ENCODE measurements around the gene SPATA32.

Gene SPATA32

DNA sequence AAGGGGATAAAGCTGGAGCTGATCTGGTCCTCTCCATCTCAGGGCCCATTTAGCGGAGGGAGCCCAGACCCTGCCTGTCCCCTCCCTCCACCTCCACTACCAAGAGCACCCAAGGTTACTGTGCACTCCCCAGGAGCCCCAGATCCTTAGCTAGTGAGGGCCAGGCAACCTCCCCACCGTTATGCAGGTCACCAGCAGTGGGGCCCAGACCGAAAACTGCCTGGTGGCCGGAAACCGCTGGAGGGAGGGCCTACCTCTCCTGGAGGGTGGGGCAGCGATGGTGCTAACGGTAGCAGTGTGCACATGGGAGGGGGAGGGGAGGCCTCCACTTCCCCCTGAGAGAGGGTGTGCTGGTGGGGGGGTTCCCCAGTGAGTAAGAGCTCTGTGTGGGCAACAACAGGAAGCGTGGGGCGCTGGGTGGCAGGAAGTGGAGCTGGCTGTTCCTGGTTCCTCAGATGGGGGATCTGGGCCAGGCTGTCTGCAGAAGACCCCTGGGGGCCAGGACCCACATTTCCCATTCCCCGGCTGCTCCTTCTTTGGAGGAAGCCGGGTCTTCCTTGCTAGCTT, 35.8 kb downstream of the SPATA32 start:
- Histone ChIP-seq H3K9ac (ENCODE audit: low read depth, low read length) (no peak overlapping the region), H3K4me3 (ENCODE audit: low read length) (no peak overlapping the region), H3K27me3 (ENCODE audit: insufficient read depth, low read length) (peaks cover 29% of the 10 kb centered on the region), H3K27ac (ENCODE audit: low read depth, low read length) (no peak overlapping the region), H3K36me3 (ENCODE audit: insufficient read depth, low read length) (no peaks in the 10 kb centered on the region), H3K4me1 (ENCODE audit: insufficient read depth, low read length) (peaks cover 22% of the 10 kb centered on the region), H3K9me3 (ENCODE audit: insufficient read depth, low read depth, low read length) (no peaks in the 10 kb centered on the region)
- 63% methylated on average over 11 of the region's 11 CpGs for WGBS

DNA sequence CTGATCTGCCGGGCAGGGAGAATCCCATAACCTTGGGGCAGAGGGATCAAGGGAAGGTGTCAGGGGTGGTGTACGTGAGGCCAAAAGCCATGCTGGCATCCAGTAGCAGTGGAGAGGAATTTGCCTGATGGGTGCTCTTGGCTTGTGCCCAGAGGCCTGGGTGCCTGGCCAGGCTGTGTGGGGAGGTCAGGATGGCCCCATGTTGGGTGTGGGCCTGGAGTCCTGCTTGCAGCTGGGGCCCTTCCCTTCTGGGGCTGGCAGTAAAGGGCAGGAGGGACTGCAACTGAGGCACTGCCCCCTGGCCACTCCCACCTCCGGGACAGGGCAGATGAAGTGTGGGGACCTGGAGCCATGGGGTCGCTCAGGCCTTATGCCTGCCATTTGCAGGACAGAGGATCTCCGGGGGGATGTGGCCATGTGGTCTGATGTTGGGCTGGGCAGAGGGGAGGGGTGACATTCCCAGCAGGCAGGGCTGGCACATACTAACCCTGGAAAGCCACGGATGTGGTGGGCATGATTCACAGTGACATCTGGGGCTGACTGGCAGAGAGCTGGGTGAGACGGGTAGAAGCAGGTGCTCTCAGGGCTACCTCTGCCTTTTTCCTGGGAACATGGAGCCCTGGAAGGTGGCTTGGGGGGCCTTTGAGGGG, 36.7 kb downstream of the SPATA32 start:
- no peak overlapping the region for H3K4me3 ChIP-seq (ENCODE audit: low read length)
- 79% methylated on average over 7 of the region's 7 CpGs for WGBS

DNA sequence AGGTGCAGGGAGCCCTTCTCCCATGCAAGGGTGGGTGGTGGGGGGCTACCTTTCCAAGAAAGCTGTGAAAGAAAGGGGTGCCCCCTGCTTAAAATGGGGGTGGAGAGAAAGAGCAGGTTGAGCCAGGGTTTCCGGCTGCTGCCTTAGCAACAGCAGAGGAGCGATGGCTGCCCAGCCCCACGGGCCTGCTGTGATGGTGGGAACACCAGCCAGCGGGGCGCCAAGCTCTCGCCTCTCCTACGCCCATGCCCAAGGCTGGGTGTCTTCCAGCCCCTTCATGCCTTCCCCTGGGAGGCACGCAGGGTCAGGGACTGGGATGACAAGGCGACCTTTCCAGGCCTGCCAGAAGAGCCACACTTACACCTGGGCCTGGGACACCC, 37.2 kb downstream of the SPATA32 start:
- H3K4me1 ChIP-seq (ENCODE audit: insufficient read depth, low read length): peaks cover 20% of the 10 kb centered on the region
- peaks cover 42% of the 10 kb centered on the region for H3K27me3 ChIP-seq (ENCODE audit: insufficient read depth, low read length)
- H3K9me3 ChIP-seq (ENCODE audit: insufficient read depth, low read depth, low read length): no peaks in the 10 kb centered on the region
- 92% methylated on average over 9 of the region's 9 CpGs for WGBS
- H3K9ac ChIP-seq (ENCODE audit: low read depth, low read length): no peak overlapping the region
- no peaks in the 10 kb centered on the region for H3K36me3 ChIP-seq (ENCODE audit: insufficient read depth, low read length)
- no peak overlapping the region for H3K27ac ChIP-seq (ENCODE audit: low read depth, low read length)
- H3K4me3 ChIP-seq (ENCODE audit: low read length): no peak overlapping the region

More for the DNA sequence above, 36.7 kb downstream of the SPATA32 start:
- Histone ChIP-seq H3K36me3 (ENCODE audit: insufficient read depth, low read length) (no peaks in the 10 kb centered on the region), H3K27me3 (ENCODE audit: insufficient read depth, low read length) (peaks cover 37% of the 10 kb centered on the region), H3K27ac (ENCODE audit: low read depth, low read length) (no peak overlapping the region), H3K9me3 (ENCODE audit: insufficient read depth, low read depth, low read length) (no peaks in the 10 kb centered on the region), H3K4me1 (ENCODE audit: insufficient read depth, low read length) (peaks cover 20% of the 10 kb centered on the region), H3K9ac (ENCODE audit: low read depth, low read length) (no peak overlapping the region)

DNA sequence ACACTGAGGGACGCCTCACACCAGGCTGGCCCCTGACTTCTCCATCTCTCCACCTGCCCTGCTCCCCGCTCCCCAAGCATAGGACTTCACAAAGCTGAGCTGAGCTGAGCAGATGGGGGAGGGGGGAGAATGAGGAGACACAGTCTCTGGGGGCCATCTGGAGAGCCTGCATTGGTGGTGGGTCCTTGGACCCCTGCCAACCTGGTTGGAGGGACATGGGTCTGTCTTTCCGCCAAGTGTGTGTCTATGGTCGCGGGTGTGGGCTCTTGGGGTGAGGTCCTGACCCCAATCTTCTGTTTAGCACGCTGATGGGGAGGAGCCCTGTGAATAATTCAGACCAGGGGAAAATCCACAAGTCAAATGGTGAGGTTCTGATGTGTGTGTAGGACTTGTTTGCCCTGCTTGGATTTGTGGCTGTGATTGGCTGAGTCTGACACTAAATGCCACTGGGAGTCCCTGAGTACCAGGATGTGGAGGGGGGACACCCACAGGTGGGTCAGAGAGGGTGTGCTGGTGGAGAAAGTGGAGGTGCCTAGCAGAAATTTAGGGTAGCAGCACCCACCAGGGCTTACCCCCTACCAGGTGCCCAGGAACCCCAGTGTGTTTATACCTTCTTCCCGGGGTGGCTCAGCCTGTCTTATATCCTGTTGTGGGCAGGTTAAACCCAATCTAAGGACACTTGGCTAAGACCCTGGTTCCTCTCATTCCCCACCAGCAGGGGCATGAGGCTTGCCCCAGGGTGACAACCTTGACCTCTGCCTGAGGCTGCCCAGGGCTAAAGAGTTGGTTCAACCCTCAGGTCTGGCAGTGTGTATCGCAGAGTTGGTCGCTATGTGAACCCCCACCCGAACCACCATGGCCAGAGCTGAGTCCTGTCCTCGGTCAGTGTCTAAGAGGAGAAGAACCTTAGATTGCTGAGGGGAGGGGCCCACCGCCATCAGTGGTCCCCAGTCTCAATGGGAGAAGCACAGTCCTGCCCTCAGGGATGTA, 38.1 kb downstream of the SPATA32 start:
- WGBS: 93% methylated on average over 12 of the region's 12 CpGs
- Histone ChIP-seq H3K27ac (ENCODE audit: low read depth, low read length) (no peak overlapping the region), H3K4me1 (ENCODE audit: insufficient read depth, low read length) (peaks cover 13% of the 10 kb centered on the region), H3K36me3 (ENCODE audit: insufficient read depth, low read length) (no peaks in the 10 kb centered on the region), H3K9me3 (ENCODE audit: insufficient read depth, low read depth, low read length) (no peaks in the 10 kb centered on the region), H3K9ac (ENCODE audit: low read depth, low read length) (no peak overlapping the region), H3K27me3 (ENCODE audit: insufficient read depth, low read length) (peaks cover 50% of the 10 kb centered on the region), H3K4me3 (ENCODE audit: low read length) (no peak overlapping the region)

DNA sequence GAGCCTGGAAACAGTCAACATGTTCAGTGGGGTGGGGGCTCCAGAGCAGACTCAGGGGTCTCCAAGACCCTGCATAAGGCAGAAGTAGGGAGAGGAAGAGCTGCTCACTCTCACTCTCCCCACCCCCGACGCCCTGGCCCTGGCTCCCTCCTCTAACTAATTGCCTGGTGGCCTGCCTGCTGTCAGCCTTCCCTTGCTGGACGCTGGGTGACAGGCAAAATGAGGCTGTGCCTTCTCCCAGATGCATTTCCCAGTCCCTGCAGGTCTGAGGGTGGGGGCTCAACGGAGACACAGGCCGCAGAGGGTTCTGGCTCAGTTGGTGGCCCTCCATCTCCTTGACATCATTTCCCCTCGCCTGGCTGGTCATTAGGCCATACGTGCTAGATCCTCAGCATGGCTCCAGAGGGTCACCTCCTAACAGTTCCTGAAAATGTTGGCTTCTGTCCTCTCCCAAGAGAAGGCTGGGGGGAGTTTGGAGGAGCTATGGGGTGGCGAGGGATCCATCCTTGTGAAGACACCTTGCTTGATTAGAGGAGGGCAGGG, 38.8 kb downstream of the SPATA32 start:
- Histone ChIP-seq H3K27me3 (ENCODE audit: insufficient read depth, low read length) (peaks cover 50% of the 10 kb centered on the region), H3K27ac (ENCODE audit: low read depth, low read length) (no peak overlapping the region), H3K4me1 (ENCODE audit: insufficient read depth, low read length) (peaks cover 6% of the 10 kb centered on the region; the same call in 1 of the 2 replicates), H3K4me3 (ENCODE audit: low read length) (peak overlapping the region; percentile 61; the same call in 1 of the 2 replicates), H3K36me3 (ENCODE audit: insufficient read depth, low read length) (no peaks in the 10 kb centered on the region), H3K9me3 (ENCODE audit: insufficient read depth, low read depth, low read length) (no peaks in the 10 kb centered on the region), H3K9ac (ENCODE audit: low read depth, low read length) (no peak overlapping the region)
- WGBS: 52% methylated on average over 8 of the region's 8 CpGs

DNA sequence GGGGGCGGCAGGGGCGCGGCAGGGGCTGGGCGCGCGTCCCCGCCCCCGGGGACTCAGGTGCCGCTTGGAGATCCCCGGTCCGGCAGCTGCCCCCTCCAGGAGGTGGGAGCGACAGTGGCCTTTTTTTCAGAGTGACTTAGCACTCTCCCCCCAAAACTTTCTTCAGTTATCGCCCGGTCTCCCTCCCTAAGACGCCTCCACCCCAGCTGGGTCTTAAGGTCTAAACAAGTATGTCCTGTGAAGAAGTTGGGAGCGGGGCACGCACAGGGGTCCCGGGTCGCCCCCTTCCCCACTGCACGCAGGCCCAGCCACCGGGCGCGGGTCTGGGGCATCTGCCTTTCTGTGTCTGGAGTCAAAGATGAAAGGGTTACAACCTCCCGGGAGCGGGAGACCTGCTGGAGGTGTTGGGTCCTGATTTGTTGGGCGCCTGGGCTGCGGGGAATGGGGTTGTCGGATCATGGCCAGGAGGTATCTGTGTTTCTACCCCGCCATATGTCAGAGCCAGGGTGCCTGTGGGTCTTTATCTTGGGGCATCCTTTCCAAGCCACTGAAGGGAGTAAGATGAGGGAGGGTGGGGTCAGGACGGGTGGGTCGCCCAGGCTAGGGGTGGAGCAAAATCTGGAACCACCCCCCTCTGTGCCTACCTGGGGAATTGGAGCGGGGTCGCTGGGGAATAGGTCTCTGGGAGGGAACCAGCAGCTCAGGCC, 39.5 kb downstream of the SPATA32 start:
- peak overlapping the region; percentile 61 for H3K4me3 ChIP-seq (ENCODE audit: low read length)
- H3K27me3 ChIP-seq (ENCODE audit: insufficient read depth, low read length): peaks cover 50% of the 10 kb centered on the region
- 3% methylated on average over 31 of the region's 33 CpGs for WGBS
- H3K4me1 ChIP-seq (ENCODE audit: insufficient read depth, low read length): peaks cover 5% of the 10 kb centered on the region; the same call in 1 of the 2 replicates
- H3K36me3 ChIP-seq (ENCODE audit: insufficient read depth, low read length): no peaks in the 10 kb centered on the region
- no peaks in the 10 kb centered on the region for H3K9me3 ChIP-seq (ENCODE audit: insufficient read depth, low read depth, low read length)
- no peak overlapping the region for H3K9ac ChIP-seq (ENCODE audit: low read depth, low read length)
- no peak overlapping the region for H3K27ac ChIP-seq (ENCODE audit: low read depth, low read length)

DNA sequence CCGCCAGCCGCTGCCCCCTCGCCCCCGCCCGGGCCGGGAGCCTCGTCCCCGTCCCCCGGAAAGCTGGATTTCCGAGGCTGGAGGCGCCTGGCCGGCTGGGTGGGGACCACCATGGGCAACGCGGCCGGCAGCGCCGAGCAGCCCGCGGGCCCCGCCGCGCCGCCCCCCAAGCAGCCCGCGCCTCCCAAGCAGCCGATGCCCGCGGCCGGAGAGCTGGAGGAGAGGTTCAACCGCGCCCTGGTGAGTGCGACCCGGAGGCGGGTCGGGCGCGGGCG, 39.9 kb downstream of the SPATA32 start:
- Histone ChIP-seq H3K4me1 (ENCODE audit: insufficient read depth, low read length) (peaks cover 5% of the 10 kb centered on the region; the same call in 1 of the 2 replicates), H3K36me3 (ENCODE audit: insufficient read depth, low read length) (no peaks in the 10 kb centered on the region), H3K4me3 (ENCODE audit: low read length) (peak overlapping the region; percentile 61), H3K27me3 (ENCODE audit: insufficient read depth, low read length) (peaks cover 50% of the 10 kb centered on the region), H3K27ac (ENCODE audit: low read depth, low read length) (no peak overlapping the region), H3K9me3 (ENCODE audit: insufficient read depth, low read depth, low read length) (no peaks in the 10 kb centered on the region), H3K9ac (ENCODE audit: low read depth, low read length) (no peak overlapping the region)
- under 1% methylated on average over 38 of the region's 38 CpGs for WGBS

DNA sequence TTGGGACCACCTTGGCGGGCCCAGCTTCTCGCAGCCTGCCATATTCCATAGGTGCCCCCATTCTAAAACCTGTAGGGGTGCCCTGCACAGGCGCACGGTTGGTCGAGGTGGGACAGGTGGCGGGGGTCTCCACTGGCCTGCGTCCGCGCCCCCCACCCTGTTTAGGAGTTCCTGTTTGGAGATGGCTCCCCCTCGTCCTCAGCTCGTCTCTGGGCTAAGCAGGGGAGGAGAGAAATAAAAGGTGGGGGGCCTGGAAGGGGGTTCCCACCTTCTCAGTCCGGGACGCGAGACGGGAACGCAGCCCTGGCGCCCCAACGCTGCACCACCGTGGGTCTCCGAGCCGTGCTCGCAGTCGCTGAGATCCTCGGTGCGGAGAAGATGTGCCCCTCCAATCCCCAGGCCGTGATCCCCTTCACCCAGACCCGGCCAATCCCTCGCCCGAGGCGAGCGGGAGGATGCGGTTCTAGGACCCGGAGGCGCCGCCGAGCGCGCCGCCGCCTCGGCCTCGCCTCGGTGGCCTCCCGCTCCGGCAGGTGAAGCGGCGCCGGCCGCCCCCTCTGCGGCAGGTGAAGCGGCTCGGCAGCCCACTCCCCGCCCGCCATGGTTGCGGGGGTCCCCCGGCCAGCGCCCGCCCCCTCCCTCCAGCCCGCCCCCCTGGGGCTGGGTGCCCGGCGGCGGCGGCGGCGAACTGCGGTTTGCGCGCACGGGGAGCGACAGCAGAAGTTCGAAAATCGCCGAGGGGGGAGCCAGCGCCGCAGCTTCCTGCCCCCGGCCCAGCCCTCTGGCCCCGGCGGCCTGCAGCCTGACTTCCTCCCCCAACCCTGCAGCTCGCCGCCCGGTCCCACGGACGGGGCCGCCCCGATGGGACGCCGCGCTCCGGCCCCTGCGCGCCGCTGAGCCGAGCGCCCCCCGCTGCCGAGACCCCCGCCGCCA, 40.5 kb downstream of the SPATA32 start, which contains the start of gene FMNL1:
FMNL1 (plus strand) TSS at position 805 of the 933 bp plus-strand sequence. CDS start 240 bp downstream, outside the sequence.
- H3K9ac ChIP-seq (ENCODE audit: low read depth, low read length): peak within 1 kb of the TSS; percentile 37; the same call in 1 of the 2 replicates
- peaks cover 50% of the 10 kb centered on the region for H3K27me3 ChIP-seq (ENCODE audit: insufficient read depth, low read length)
- no peaks in the 10 kb centered on the region for H3K9me3 ChIP-seq (ENCODE audit: insufficient read depth, low read depth, low read length)
- 4% methylated on average over 97 of the region's 98 CpGs for WGBS
- peaks cover 5% of the 10 kb centered on the region; the same call in 1 of the 2 replicates for H3K4me1 ChIP-seq (ENCODE audit: insufficient read depth, low read length)
- H3K36me3 ChIP-seq (ENCODE audit: insufficient read depth, low read length): no peaks in the 10 kb centered on the region
- peak within 1 kb of the TSS; percentile 61 for H3K4me3 ChIP-seq (ENCODE audit: low read length)
- H3K27ac ChIP-seq (ENCODE audit: low read depth, low read length): no peak within 1 kb of the TSS

DNA sequence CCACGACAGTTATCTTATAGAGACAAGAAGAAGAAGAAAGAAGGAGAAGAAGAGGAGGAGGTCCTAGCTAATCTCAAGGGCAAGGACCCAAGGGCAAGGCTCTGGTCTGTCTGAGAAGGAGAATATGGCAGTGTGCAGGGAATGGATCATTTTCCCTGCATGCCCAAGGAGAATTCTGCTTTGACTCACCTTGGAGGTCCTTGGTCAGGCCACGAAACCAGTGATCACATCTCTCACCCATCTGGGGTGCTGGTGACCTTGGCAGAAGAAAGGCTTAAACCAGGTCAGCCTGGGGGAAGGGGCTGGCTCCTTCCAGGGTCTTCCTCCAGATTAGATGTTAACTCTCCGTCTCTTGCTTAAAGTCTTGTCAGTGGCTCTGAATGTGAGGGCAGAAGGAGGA, 41.8 kb downstream of the SPATA32 start:
- Histone ChIP-seq H3K4me1 (ENCODE audit: insufficient read depth, low read length) (peaks cover 5% of the 10 kb centered on the region; the same call in 1 of the 2 replicates), H3K4me3 (ENCODE audit: low read length) (no peak overlapping the region), H3K27ac (ENCODE audit: low read depth, low read length) (no peak overlapping the region), H3K27me3 (ENCODE audit: insufficient read depth, low read length) (peaks cover 50% of the 10 kb centered on the region), H3K9me3 (ENCODE audit: insufficient read depth, low read depth, low read length) (no peaks in the 10 kb centered on the region), H3K9ac (ENCODE audit: low read depth, low read length) (no peak overlapping the region), H3K36me3 (ENCODE audit: insufficient read depth, low read length) (no peaks in the 10 kb centered on the region)
- 86% methylated on average over 3 of the region's 3 CpGs for WGBS
